LNCAP (cell line): ENCODE data around the gene CDYL2.

Source experiments
- TF ChIP-seq, protein P1 (sequence below): fragments of 450-650 bp; IDR thresholded peaks from 2 replicates; pipeline ENCODE4 v1.5.1; 2017; ENCODE audit warnings: mild to moderate bottlenecking

CDYL2 gene

DNA sequence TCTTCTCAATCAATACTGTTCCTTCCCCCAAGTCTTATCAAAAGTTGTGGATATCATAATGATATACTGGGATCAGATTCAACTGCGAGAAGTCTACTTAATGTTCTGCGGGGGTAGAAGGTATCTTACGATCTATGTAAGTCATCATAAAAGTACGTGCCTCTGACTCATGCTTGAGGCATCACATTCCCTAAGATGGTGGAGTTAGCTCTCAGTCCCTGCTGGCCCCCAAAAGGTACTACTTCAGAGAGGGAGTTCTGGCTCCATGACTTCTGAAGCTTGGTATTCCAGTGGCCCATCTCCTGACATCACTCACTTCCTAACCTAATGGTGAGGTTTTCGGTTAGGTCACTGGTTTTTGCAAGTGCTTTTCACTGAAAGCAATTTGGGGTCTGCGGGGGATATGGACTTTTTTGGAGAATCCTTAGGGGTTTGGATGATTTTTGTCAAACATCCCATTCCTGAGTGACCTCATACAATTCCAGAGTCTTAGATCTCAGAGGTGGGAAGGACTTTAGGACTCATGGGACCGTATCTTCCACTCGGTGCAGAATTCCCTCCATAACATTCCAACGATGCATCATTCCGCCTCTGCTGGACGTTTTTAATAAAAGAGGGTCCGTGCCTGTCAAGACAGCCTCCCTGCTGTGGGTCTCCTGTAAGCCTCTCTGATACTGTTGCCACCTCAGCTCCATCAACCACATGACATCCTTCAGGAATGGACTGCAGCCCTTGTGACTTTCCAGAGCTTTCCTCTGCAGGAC, 189.3 kb downstream of the CDYL2 start:
- TF ChIP-seq, protein P1, sequence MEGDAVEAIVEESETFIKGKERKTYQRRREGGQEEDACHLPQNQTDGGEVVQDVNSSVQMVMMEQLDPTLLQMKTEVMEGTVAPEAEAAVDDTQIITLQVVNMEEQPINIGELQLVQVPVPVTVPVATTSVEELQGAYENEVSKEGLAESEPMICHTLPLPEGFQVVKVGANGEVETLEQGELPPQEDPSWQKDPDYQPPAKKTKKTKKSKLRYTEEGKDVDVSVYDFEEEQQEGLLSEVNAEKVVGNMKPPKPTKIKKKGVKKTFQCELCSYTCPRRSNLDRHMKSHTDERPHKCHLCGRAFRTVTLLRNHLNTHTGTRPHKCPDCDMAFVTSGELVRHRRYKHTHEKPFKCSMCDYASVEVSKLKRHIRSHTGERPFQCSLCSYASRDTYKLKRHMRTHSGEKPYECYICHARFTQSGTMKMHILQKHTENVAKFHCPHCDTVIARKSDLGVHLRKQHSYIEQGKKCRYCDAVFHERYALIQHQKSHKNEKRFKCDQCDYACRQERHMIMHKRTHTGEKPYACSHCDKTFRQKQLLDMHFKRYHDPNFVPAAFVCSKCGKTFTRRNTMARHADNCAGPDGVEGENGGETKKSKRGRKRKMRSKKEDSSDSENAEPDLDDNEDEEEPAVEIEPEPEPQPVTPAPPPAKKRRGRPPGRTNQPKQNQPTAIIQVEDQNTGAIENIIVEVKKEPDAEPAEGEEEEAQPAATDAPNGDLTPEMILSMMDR = no peak

DNA sequence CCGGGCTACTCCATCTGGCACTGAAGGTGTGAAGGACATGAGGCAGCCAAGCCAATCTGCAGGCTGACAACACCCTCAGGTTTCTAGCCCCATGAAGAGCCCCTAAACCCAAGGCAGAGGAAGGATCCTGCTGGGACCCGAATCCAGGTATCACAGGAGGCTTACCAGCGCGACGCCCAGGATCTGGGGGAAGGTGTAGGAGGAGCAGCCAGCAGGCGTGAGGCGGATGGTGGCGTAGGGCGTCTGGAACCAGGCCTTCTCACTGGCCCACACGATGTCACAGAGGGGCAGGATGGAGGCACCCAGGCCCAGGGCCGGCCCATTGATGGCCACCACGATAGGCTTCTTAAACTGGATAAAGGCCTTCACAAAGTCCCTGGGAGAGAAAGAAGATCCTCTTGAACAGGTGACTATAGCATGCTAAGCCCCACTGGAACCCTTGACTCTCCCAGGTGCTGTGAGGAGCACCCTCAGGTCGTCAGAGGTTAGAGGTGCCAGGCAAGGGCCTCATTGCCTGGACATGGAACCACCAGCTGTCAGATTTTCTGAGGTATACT, 191.9 kb downstream of the CDYL2 start:
- TF ChIP-seq, protein P1 = no peak

DNA sequence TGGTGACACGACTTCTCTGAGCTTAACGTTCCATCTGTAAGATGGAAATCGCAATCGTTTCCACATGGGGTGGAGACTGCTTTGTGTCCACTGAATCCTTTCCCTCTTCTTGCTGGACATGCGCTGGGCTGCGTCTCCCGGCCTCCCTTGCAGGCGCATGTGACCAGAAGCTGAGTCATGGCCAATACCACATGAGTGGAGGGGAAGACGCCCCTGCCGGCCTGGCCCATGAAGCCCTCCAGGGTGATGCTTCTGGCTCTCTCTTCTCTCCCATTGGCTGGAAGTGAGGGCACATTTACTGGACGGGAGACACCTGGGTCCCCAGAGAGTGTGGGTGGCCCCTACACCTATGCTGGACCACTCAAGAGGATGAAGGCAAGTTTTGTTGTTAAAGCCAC, 192.5 kb downstream of the CDYL2 start:
- TF ChIP-seq, protein P1 = no peak

DNA sequence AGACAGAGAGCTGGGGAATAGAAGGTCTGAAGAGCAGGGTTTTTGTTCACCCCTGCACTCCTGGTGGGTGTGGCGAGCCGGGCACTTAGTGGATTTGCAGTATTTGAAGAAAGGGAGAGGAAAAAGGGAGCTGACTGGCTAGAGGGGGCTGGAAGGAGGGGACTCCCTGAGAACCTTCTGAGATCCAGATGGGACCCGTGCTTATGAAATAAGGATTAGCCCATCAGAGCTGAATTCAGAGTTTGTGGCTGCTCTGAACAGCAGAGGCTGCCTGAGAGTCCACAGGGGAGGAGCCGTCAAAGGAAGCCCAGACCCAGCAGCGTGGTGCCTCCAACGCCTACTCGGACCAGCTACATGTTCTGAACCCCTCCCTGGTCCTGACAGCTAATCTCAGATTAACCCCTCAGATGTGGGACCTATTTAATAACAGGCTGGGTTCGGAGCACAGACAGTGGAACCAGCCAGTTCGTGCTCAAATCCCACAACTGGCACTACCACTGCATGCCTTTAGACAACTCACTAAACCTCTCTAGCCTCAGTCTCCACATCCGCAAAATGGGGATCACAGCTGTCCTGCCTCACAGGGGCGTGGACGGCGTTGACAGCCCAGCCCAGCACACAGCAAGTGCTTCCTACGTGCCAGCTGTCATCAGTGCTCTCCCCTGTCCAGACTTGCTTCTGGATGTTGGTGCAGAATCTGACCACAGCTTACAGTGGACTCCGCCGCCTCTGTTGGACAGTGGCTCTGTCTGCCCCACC, 193.0 kb downstream of the CDYL2 start:
- TF ChIP-seq, protein P1 = no peak

DNA sequence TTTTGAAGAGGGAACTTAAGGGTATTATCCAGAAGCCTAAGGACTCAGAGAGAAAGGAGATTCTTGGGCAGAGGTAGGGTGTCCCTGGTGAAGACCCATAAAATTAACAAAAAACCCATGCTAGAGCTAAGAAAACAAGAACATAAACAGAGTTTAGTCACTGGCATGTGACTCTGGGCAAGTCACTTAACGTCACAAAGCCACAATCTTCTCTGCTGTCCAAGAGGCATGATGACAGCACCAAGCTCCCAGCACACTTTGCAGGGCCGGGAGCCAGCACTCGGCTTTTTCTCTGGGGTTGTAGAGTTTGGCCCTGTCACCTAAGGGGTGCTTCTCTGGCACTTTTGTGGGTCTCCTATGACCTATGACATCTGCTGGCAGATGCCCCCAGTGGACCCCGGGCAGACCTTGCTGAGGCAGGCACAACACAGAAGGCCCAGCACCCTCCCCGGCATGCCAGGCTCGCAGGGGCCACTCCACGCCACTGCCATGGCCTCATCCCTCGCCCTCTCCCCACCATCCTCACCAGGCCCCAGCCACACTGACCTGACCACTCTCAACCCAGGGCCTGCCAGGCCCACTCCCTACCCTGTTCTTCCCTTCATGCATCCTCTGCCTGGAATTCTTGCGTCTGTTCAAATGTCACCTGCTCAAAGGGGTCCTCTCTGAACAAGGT, 193.8 kb downstream of the CDYL2 start:
- TF ChIP-seq, protein P1 = no peak

DNA sequence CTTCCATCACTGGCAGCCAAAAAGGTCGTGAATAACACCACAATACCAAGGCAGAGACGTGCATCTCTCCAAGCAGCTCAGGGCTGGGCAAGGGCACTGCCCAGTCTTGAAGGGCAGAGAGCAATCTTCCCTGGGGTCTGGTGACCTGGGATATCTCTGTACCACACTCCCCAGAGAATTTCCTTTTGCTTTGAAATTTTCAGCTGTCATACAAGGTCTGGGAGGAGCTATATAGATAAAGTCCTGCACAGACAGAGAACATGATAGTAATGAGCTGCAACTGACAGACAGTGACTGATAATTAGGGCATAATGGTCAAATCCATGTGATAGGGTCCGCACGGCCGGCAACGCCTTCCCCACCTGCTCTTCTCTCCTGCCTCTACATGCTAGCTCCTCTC, 195.5 kb downstream of the CDYL2 start:
- TF ChIP-seq, protein P1 = no peak

DNA sequence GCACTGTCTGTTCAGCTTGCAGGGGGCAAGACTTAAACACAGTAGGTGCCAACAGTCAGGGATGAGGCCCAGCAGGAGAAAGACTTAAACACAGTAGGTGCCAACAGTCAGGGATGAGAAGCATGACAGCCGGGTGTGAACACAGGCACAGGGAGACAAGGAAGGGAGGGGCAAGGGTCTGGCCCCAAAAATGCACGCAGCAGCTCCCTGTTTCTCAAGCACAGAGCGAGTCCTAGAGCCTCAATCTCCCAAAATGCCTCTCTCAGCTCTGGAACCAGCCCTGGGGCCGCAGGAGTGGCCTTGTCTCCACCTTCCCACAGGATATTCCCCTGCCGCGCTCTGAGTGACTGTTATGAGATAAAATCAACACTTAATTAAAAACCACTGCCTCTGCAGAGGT, 197.2 kb downstream of the CDYL2 start:
- TF ChIP-seq, protein P1 = no peak
